ENCODE measurements around the gene FBXO39.

DNA sequence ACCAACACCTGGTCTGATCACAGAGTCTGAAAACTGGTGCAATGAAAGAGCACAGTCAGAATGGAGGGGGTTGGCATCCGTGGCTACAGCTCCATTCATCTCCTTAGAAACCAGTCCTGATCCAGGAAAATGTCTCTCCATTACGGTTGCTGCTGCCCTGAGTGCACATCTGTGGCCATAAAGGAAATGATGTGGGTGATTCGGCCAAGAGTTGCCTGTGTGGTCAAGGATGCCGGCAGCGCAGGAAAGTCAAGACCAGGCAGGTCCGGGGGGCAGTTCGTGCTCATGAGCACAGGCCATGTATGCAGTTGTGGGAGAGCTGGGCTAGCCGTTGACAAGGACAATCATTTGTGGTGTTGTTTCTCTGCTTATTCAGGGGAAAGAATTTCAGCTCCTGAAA, 14.2 kb upstream of the FBXO39 start:
- TF ChIP-seq, protein P1, sequence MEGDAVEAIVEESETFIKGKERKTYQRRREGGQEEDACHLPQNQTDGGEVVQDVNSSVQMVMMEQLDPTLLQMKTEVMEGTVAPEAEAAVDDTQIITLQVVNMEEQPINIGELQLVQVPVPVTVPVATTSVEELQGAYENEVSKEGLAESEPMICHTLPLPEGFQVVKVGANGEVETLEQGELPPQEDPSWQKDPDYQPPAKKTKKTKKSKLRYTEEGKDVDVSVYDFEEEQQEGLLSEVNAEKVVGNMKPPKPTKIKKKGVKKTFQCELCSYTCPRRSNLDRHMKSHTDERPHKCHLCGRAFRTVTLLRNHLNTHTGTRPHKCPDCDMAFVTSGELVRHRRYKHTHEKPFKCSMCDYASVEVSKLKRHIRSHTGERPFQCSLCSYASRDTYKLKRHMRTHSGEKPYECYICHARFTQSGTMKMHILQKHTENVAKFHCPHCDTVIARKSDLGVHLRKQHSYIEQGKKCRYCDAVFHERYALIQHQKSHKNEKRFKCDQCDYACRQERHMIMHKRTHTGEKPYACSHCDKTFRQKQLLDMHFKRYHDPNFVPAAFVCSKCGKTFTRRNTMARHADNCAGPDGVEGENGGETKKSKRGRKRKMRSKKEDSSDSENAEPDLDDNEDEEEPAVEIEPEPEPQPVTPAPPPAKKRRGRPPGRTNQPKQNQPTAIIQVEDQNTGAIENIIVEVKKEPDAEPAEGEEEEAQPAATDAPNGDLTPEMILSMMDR (IDR thresholded peaks at IDR 0.05) = no peak
- TF ChIP-seq POLR2A (IDR thresholded peaks at IDR 0.05) = no peak

Measured in adrenal gland (tissue), 5 donors.